Measurements from ENCODE around the gene AFP.

DNA sequence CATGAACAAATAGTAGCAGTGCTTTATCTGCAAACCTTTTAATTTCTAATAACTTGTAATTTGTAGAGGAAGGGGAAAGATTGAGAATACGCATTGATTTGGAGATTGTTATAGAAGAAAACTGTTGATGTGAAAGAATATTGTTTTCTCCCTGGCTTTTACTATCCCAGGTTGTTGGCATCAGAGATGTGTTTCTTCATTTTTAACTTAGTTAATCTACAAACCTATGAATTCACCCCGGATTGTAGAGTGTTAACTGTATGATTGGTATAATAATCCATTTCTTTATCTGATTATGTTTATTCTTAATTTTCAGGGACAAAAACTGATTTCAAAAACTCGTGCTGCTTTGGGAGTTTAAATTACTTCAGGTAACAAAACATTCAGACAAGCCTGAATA lies 18.9 kb downstream of the AFP start:
- TF ChIP-seq CTCF (conservative IDR thresholded peaks at IDR 0.05; ENCODE audit: low read depth, low read length) (no peak), EZH2 (IDR thresholded peaks at IDR 0.05; ENCODE audit: borderline replicate concordance, low read depth, low read length, poor library complexity, severe bottlenecking) (no peak)

Data from A673 (cell line).